ENCODE results near the gene RPS28. TPM values are rescaled to one million over a fixed set of nuclear protein-coding genes. Genes with fewer than 3 reads are reported as not detected.
A peak's percentile ranks its signal among the peaks of the same experiment; 100 is the strongest.
"Not testable (repeated sequence)": the region's sequence is repeated elsewhere in the genome, so short reads cannot be mapped to it uniquely, and the experiment has no call there.

The RPS28 gene
- total RNA-seq, result 186 and 293 TPM in 2 replicates

DNA sequence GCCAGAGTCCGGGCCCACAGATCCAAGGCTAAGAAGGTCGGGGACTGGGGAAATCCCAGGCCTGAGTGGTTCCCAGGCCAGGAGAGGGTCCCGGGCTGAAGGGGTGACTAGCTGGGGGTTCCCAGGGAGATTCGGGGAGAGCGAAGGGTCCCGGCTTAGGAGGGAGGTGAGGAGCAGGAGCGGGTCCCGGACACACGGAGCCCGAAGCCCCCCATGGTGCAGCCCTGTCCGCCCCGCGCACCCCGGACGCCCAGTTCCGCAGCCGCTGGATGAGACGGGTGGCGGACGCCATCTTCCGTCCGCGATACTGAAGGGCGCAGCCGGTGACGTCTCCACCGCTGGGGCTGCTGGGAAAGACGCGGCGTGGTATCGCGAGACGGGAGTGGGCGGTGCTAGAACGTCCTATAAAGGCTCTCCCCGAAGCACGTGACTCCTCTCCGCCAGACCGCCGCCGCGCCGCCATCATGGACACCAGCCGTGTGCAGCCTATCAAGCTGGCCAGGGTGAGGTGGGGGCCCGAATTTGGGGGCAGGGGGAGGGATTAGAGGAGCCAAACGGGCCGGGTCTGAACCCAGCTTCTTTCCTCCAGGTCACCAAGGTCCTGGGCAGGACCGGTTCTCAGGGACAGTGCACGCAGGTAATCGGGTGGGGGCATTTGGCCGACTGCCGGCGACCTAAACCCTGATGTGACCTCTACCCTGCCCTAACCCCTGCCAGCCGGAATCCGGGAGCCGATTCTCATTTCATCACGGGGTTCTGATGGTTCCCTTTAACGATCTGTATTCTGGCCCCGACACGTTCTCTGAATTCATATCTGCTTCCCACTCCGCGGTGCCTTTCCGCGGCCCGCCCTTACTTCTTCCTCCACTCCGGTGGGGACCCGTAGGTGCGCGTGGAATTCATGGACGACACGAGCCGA lies at the start of gene RPS28, which contains the start of gene NDUFA7:
TSS of gene RPS28 (plus strand) at position 430 of the 919 bp plus-strand sequence. CDS start at position 465, 35 bp downstream.
TSS of gene NDUFA7 (minus strand) at position 309 of the 919 bp plus-strand sequence. CDS start at position 292, 17 bp downstream.
- peak; percentile 97 to 99 for DNase-seq (ENCODE audit: low read depth in 2 of 2)

DNA sequence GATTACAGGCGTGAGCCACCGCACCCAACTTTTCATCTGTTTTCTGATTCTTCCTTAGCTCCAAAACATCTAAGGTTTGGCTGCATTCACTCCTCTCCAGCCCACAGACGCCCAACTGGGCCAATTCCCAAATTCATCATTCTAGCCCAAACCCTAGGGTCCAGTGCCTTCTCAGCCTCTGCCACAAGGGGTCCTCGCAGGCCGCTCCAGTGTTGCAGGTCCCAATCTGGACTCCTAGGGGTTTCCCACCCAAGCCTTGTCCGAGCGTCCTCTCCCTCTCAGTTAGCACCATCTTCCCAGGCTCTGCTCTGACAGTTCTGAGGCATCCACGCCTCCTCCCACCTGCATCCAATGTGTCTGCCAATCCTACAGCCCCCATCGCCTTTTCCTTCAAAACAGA lies 44.8 kb upstream of the RPS28 start:
- DNase-seq (ENCODE audit: low read depth in 2 of 2), result not testable (repeated sequence)

DNA sequence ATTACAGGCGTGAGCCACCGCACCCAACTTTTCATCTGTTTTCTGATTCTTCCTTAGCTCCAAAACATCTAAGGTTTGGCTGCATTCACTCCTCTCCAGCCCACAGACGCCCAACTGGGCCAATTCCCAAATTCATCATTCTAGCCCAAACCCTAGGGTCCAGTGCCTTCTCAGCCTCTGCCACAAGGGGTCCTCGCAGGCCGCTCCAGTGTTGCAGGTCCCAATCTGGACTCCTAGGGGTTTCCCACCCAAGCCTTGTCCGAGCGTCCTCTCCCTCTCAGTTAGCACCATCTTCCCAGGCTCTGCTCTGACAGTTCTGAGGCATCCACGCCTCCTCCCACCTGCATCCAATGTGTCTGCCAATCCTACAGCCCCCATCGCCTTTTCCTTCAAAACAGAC lies 30.0 kb upstream of the RPS28 start:
- DNase-seq (ENCODE audit: low read depth in 2 of 2), result not testable (repeated sequence)

- DNase-seq (ENCODE audit: low read depth in 2 of 2), result no peak
Observed at GRCh38 chr19:8302357-8302691, 19.0 kb upstream of the RPS28 start.

- DNase-seq (ENCODE audit: low read depth in 2 of 2), result no peak
Observed at GRCh38 chr19:8302734-8303133, 18.6 kb upstream of the RPS28 start.

GRCh38 chr19:8304841-8305621 lies 16.3 kb upstream of the RPS28 start:
- no peak for DNase-seq (ENCODE audit: low read depth in 2 of 2)

GRCh38 chr19:8305798-8306197 lies 15.5 kb upstream of the RPS28 start:
- DNase-seq (ENCODE audit: low read depth in 2 of 2), result no peak

DNA sequence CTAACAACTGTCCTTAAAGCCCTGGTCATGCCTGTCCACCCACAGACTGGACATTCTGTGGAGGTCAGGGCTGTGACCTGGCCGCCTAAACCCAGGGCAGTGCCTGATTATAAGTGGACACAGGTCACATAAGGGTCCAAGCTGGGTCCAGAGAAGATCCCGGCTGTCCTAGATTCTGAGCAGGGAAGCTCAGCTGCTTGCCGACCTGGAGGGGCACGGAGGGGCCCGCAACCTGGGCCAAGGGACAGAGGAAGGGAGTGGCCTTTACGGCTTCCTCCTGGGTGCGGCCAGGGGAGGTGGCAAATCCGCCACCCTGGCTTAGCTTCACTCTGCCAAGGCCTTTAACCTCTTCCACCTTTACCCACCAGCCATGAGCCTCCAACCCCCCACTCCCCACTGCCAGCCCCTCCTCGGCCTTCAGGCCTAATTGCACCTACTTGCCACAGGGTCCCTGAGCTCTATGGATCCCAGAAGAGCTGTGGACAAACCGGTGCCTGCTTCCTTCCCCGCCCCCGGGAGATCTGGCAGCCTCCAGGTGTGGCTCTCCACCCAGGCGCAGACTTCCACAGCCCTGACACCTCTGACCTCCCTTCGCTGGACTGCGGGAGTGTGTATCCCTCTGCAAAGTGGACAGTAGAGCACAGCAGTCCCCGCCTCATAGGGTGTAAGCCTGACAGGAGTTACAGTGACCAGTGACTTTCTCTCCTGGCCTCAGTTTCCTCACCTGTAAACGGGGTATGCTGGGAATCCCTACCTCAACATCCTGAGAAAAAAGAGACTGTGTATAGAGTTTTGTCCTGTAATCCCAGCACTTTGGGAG lies 14.9 kb upstream of the RPS28 start:
- no peak for DNase-seq (ENCODE audit: low read depth in 2 of 2)

DNA sequence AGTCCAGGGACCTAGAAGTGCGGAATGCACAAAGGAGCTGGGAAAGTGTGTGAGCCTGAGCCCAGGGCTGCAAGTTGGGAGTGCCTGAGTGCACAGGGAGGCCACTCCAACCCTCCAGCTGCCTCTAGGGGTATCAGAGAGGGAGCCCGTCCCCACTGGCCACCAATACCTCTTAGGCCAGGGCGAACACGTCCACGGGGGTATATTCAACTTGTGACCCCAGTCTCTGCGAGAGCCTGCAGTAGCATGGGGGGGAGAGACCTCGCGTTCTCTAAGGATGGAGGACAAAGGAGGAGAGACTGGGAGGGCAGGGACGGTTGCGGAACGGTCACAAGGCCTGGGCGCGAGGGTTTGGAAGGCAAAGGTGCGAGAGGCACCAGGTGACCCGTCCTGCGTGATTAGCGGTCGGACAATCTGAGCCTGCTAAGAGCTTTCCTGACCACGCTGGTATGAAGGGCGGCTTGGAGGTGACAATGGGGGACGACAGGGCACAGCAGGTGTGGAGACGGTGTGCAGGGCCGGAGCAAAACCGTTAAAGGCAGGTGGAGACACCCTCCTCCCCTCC lies 13.8 kb upstream of the RPS28 start:
- no peak for DNase-seq (ENCODE audit: low read depth in 2 of 2)

- DNase-seq (ENCODE audit: low read depth in 2 of 2), result peak; percentile 91 to 93
Observed at GRCh38 chr19:8307965-8308866, 13.1 kb upstream of the RPS28 start, which contains the start of gene CD320. TSS of gene CD320 (minus strand) at chr19:8308358. CDS start at chr19:8308290, 68 bp downstream.

DNA sequence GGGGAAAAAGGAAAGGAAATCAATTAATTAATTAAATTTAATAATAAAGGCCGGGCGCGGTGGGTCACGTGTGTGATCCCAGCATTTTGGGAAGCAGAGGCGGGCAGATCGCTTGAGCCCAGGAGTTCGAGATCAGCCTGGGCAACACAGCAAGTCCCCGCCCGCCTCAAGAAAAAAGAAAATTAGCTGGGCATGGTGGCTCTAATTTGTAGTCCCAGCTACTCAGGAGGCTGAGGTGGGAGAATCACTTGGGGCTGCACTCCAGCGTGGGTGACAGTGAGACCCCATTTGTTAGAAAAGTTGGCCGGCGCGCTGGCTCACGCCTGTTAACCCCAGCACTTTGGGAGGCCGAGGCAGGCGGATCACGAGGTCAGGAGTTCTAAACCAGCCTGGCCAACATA lies 12.4 kb upstream of the RPS28 start:
- no peak for DNase-seq (ENCODE audit: low read depth in 2 of 2)

GRCh38 chr19:8310342-8311055 lies 10.8 kb upstream of the RPS28 start:
- no peak for DNase-seq (ENCODE audit: low read depth in 2 of 2)

DNA sequence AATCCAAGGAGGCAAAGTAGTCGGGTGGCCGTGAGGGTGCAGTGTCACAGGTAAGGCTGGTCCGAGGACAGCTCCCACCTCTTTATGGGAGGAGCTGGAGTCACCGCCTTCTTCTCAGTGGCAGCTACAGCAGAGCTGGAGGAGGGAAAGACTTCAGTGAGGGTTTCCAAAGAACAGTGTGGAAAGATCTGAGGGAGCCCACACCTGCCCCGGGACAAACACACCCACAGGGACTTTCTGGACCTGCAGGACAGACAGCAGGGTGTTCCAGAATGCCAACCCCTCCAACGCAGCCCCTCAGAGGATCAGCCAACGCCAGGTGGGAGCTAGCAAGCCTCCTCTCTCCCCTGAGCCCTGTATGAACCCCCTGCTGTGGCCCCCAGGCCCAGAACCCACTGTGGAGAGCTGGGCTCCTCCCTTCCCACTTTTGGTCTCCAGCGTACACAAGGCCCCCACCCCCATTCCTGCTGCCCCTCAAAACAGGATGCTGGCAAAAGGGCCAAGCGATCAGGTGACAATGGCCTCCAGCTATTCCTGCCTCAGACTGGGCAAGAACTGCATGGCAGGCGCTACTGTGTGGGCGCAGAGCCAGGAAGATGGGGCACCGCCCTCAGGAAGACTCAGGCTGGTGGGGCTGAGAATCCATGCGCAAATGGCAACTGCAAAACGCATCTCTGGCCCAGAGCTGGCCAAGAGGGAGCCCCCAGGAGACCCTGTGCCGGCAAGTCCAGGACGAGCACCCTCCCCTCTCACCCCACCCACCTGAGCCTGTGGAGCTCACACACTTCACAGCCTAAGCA lies 9.6 kb upstream of the RPS28 start:
- DNase-seq (ENCODE audit: low read depth in 2 of 2), result peak in 1 of 2 donors; percentile 43

DNA sequence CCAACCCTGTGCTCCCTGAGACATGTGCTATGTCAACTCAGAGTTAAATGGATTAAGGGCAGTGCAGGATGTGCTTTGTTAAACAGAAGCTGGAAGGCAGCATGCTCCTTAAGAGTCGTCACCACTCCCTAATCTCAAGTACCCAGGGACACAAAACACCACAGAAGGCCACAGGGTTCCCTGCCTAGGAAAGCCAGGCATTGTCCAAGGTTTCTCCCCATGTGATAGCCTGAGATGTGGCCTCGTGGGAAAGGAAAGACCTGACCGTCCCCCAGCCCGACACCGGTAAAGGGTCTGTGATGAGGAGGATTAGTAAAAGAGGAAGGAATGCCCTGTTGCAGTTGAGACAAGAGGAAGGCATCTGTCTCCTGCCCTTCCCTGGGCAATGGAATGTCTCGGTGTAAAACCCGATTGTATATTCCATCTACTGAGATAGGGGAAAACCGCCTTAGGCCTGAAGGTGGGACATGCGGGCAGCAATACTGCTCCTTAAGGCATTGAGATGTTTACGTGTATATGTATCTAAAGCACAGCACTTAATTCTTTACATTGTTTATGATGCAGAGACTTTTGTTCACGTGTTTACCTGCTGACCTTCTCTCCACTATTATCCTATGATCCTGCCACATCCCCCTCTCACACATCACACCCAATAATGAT lies 6.2 kb upstream of the RPS28 start:
- not testable (repeated sequence) for DNase-seq (ENCODE audit: low read depth in 2 of 2)

DNA sequence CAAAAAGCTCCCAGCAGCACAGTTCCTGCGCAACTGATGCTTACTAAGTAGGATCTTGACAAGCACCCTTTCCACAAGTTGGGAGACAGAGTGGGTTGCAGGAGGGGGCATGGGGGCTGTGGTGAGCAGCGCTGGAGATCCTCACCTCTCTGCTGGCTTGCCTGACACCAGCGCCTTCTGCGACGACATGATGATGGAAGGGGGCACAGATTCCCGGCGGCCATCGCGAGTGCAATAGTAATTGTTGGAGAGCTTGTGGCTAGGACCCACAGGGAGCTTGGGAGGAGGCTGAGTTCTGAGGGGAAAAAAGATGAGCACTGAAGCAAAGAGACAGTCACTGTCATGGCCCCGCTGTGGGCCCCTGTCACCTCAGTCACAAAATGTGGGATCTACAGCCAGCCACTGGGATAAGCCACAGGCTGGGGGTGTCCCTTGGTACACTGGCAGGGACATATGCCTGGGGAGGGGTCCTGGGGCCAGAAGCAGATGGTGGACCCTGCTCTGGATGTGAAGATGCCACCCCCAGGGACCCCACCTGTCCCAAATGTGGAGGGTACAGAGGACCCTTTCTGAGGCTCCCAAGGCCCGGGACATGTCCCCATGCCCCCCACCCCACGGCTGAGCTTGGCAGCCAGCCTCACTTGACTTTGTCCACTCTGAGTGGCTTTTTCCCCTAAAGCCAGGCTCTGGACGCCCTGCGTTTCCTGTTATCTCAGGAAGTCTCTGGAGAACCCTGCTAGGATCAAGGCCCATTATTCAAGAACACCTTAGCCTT lies 4.8 kb upstream of the RPS28 start:
- DNase-seq (ENCODE audit: low read depth in 2 of 2), result no peak

DNA sequence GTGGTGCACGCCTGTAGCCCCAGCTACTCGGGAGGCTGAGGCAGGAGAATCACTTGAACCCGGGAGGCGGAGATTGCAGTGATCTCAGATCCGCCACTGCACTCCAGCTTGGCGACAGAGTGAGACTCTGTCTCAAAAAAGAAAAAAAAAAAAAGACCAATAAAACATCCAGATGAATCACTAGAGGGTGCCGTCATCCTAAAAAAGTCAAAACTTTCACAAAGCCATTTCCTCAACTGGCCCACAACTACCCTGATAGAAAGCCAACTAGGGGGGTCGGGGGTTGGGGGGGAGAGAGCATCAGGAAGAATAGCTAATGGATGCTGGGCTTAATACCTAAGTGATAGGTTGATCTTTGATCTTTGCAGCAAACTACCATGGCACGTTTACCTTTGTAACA lies 2.5 kb upstream of the RPS28 start:
- DNase-seq (ENCODE audit: low read depth in 2 of 2), result not testable (repeated sequence)

Data from lung microvascular endothelial cell (primary cell).